ENCODE data around the gene PRKCA.
"Not testable (repeated sequence)": the region's sequence is repeated elsewhere in the genome, so short reads cannot be mapped to it uniquely, and the experiment has no call there.

PRKCA gene

DNA sequence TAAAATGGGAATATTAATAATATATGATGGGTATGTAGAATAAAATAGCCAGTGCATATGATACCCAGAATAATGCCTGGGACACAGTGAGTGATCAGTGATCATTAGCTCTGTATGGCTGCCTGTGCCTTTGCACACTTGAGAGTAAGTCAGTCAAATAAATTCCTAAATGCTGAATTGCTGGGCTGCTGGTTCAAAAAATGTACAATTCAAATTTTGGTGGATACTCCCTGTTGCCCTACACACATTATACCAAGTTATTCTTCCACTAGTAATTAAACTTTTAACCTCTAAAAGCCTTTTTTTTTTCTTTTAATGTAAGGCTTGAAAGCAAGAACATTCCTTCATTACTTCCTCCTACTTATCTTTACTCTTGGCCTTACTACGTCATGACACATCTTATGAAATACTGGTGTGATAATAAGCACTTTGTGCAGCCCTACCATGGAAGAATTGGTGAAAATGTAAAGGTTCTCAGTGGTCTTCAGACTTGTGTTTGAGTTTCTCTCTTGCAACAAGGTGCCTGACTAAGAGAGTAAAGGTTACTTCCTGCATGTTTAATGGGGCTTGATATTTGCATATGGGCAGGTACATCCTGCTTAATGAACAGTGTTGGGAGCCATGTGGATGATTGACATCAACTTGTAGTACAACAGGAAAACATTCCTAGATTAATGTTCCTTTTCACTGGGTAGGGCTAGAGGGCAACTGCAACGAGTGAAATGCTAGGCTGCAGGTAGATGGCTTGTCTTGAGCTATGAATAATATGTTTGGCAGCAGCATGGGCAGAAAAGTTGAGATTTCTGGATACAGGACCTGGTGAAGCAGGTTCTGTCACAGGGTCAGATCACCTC lies 84.3 kb downstream of the PRKCA start:
- DNase-seq (ENCODE audit: low read depth) = no peak

DNA sequence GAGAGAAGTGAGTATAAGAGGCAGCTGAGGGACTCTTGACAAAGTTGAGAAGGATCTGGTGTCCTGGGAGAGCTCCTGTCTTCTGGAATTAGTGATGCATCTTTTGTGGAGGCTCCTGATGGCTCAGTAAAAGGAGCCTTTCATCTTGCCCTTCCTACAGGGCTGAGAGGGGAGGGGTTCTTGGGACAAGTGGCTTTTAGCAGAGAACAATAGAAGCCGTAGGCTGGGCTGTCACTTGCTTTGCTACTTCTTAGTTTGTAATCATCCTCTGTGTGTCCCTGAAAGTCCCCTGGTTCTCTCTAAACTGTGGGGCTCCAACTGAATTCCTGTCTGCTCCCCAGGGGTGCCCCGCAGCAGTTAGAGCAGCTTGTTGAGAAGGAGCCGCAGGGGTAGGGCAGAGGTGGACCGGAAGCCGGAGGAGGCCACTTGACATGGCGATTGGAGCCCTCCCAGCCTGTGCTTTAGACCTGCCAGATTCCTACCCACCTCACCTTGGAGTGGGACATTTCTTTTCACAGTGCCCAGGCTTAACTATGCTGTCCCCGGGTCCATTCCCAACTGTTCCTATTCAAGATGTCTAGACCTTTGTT lies 85.1 kb downstream of the PRKCA start:
- DNase-seq (ENCODE audit: low read depth) = no peak

DNA sequence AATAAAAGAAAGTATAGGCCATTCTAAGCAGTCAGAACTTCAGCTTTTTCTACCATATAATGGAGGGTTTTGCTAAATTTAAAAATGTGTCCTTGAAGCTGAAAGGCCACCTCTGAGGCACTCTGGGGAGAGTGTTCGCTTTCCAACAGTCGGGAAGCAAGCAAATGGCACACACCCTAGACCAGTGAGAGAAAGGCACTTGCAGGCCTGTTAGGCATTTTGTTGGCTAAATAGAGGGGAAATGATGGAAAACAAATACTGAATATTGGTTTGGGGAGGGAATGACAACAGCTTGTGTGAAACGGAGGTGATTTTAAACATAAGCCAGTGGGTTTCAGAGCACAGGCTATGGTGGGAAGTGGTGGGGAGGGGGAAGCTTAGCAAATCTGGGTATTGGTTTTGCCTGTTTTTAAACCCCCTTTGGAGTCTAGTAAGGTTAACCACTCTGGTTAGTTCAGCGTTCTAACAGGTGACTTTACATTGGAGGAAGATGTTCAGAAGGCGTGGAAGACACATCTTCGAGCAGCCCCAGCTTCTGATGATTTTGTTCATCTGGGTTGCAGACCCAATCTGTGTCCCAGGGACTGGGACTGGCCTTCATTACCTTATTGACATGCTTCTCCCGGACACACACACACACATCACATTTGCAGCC lies 90.5 kb downstream of the PRKCA start:
- DNase-seq (ENCODE audit: low read depth) = no peak

DNA sequence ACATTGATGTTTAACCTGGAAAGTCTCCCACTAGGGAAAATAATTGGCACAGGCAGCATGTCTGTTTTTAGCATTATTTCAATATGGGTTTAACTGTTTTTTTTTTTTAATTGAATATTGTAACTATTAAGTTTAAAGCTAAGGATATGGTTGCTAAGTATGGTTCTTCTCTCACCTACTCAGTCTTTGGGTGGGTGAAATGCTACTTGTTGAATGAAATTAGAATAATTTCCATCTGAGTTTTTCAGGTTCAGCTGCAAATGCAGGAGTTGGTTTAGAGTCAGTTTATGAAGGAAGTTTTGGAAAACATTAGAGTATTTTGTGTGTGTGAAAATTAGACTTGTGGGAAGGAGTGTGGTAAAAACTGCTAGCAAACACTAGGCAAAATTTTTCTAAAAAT lies 93.5 kb downstream of the PRKCA start:
- DNase-seq (ENCODE audit: low read depth) = no peak

DNA sequence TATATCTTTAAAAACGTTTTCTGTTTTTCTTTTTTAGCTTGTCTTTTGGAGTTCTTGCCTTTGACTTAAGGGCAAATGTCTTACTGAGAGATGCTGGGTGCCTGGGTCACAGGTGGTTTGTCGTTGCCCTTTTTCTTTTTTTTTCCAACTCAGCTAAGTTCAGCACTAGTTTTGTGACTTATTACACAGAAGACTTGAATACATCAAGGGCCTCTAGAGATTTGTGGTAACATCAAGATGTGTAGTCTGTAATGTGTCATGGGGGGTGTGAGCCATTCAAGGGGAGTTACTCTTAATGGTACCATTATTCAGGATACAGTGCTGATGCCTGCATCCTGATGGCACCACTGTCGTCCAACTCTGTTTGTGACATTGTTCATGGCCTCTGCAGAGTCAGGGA lies 95.1 kb downstream of the PRKCA start:
- DNase-seq (ENCODE audit: low read depth) = no peak

DNA sequence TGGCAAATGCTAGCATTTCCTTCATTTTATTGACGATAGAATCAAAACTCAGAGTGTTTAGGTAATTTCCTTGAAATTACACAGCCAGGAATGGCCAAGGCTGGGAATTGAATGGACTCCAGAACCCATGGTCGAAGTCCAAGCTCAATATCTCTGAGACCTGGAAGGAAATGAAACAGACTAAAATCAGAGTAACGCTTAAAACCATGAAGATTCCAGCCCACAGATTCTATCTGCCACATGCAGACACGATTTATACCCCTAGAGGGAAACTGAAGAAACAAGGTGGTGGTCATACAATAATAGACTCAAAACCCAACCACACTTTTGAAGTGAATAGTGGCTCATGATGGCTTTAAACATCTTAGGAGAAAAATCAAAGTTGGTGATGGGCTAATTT lies 95.6 kb downstream of the PRKCA start:
- no peak for DNase-seq (ENCODE audit: low read depth)

DNA sequence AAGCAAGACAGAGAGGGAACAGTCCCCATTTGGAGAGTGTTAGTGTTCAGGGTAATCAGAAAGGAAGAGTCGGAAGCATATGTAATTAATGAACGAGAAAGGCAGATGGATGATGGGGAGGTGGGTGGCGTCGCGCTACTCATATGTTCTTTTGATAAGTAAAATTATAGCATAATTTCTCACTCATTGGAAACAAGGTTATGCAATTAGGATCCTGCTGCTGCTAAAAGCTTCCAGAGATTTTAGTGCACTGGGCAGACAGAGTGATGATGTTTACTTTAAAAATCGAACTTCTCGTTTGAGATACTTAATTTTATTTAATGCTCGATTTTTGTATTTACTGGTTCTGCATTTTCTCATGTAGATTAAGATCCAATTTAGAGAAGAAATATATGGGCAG lies 96.2 kb downstream of the PRKCA start:
- no peak for DNase-seq (ENCODE audit: low read depth)

DNA sequence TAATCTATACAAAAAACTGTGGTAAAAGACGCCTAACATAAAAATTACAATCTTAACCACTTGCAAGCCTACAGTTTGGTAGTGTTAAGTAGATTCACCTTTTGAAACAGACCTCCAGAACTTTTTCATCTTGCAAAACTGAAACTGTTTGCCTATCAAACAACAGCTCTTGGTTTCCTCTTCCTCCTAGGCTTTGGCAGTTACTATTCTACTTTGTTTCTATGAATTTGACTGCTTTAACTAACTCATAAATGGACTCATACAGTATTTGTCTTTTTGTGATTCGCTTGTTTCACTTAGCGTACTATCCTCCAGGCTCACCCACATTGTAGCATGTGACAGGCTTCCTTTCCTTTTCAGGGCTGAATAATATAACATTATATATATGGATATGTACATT lies 97.0 kb downstream of the PRKCA start:
- no peak for DNase-seq (ENCODE audit: low read depth)

DNA sequence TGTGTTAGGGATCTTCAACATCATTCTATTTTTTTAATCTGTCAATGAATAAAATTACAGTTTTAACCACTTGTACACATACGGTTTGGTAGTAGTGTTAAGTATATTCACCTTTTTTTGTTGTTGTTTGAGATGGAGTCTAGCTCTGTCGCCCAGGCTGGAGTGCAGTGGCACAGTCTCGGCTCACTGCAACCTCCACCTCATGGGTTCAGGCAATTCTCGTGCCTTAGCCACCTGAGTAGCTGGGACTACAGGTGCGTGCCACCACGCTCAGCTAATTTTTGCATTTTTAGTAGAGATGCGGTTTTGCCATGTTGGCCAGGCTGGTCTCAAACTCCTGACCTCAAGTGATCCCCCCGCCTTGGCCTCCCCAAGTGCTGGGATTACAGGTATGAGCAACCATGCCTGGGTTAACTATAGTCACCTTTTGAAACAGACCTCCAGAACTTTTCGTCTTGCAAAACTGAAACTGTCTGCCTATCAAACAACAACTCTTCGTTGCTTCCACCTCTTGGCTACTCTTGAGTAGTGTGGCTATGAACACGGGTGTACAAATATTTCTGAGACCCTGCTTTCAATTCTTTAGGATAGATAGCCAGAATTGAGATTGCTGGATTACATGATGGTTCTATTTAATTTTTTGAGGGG lies 97.8 kb downstream of the PRKCA start:
- not testable (repeated sequence) for DNase-seq (ENCODE audit: low read depth)

DNA sequence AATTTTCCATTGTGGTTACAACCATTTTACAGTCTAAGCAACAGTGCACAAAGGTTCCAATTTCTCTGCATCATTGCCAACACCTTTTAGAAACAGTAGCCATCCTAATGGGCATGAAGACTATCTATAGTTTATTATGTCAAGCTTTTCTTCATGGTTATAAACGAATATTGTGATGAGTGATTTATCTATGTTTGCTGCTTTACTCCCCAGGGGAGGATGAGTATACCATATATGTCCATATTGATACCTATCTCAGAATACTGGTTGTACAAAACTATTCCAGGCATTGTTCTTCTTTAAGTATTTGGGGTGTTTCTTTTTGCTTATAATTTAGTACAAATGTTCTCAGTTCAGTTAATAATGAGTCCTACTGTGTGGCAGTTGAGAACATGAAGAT lies 98.3 kb downstream of the PRKCA start:
- no peak for DNase-seq (ENCODE audit: low read depth)

DNA sequence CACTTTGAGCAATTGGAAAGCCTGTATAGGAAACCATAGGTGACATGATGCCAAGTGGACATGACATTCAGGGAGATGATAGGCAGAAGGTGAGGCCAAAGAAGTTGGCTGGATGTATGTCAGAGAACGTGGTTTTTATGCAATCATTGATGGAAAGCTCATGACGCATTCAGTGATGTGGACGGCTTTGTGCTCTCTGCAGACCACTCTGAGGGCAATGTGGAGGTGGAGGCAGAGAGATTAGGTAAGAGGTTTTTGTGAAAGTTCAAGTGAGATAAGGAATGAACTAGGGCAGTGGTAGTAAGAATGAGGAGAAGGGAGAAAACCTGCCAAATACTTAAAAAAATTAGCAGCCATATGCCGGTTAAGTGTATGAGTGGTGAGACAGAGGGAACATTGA lies 99.0 kb downstream of the PRKCA start:
- DNase-seq (ENCODE audit: low read depth) = no peak

DNA sequence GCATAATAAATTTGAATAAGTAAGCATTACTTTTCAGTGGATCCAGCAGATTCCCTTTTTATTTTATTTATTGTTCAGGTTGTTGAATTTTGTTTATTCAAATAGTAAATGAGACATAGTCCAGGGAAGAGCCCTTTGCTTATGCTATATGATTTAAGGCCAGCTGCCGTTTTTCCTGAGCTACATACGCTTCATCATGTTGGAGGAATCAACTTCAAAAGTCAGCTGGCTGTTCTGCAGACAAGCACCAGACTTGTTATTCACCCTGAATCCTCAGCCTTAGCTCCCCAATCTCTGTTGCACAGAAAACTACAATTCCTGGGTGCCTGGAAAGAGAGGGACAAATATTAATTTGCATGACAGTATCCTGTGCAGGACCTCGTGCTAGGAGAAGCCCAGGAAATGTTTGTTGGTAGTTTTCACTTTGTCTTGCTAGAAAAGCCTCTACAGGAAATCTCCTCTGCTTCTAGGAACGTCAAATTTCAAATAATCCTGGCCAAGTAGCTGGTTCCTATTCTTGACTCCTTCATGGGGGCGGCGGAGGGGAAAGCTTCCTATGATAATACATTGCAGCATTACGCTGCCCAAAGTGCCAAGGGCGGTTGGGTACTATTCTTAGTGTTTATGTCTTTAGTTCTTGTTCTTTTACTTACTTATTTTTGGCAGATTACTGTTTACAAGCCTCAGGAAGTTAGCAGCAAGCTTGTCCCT lies 101.6 kb downstream of the PRKCA start:
- no peak for DNase-seq (ENCODE audit: low read depth)

DNA sequence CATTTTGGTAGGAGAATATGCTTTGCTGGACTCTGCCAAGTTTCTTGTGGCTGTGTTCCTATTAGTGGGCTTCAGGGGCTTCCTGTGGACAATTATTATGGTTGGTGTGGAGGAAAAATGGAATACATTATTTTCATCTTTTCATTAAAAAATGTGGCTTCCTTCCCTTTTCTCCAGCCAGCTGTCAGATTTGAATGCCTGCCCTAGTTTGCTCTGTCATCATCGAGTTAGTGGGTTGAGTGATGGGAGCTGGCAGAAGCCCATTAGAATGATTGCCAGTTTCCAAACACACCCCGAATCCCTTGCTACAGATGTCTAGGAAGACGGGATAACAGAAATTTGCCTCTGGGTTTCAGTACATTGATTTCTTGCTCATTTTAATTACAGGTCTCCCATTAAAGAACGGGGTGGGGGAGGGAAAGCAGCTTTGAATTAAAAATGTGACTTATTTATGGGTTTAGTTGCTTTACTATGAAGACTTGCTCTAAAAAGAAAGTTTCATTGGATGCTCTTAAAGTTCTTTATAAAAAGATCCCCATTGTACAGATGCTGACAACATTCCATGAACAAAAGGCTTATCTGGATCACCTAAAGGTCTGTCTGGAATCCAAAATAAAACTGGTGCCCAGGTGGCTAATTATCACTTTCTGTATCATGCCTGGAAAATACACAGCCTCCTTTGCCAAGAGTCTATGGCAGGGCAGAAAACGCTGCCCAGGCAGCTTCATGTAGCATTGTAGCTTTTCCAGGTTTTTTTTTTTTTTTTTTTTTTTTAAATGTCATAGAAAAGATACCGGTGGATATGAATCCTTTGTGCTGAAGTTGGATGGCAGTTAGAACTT lies 103.6 kb downstream of the PRKCA start:
- DNase-seq (ENCODE audit: low read depth) = no peak

DNA sequence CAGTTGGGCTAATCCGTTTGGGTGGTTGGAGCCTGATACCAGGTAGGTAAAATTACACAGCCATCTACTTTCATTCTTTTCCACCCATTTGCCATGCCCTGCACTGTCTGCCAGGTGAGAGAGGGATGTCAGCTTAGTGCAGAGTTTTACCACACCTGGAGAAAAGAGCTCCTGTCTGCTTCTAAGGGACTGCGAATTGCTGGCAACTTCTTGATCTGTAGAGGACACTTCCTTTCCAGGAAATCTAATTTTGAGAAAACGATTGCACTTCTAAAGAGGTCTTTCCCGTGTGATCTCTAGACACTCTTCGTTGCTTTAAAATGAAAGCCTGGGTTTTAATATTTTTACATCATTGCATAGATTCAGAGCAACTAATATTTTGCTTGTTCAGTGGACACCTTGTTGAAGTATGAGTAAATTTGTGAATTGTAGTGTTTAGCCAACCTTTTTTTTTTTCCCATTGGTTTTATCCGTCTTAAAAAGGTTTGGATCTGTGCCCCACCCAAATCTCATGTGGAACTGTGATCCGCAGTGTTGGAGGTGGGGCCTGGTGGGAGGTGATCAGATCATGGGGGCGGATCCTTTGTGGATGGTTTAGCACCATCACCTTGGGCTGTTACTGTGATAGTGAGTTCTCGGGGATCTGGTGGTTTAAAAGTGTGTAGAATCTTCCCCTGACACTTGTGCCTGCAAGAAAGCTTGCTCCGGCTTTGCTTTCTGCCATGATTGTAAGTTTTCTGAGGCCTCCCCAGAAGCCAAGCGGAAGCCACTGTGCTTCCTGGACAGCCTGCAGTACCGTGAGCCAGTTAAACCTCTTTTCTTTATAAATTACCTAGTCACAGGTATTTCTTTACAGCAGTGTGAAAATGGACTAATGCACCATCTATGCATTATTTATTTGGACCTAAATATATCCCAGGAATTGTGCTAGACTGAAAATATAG lies 104.6 kb downstream of the PRKCA start:
- no peak for DNase-seq (ENCODE audit: low read depth)

DNA sequence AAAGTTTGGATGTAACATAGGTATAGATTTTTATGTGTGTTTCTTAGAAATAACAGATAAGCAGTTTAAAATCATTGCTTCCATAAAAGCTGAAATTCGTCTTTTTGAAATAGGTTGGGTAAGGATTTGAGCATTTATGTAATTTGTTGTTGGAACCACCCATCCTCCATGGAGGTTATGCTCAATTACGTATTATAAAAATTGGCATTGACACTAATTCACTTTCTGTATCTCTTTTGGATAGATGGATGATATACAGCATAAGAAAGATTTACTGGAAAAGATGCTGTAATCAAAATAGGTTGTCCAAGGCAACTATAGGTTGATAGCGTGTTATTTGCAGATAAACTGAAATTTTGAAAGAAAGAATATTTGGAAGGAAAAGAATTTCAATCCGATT lies 105.5 kb downstream of the PRKCA start:
- no peak for DNase-seq (ENCODE audit: low read depth)

DNA sequence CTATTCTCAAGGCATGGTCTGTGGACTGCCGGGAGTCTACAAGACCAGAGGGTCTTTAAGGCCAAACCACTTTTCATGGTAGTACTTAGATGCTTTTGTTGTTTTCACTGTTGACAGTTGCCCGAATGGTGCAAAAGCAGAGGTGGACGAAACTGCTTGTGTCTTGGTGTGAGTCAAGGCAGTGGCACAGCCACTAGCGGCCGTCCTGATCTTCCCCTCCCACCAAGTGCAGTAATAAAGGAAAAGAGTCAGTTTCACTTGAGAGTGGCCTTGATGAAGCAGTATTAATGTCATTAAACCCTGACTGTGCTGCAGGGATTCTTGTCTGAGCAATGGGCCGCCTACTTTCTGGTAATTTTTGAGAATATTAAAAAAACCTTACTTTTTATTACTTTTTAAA lies 109.1 kb downstream of the PRKCA start:
- DNase-seq (ENCODE audit: low read depth) = no peak

DNA sequence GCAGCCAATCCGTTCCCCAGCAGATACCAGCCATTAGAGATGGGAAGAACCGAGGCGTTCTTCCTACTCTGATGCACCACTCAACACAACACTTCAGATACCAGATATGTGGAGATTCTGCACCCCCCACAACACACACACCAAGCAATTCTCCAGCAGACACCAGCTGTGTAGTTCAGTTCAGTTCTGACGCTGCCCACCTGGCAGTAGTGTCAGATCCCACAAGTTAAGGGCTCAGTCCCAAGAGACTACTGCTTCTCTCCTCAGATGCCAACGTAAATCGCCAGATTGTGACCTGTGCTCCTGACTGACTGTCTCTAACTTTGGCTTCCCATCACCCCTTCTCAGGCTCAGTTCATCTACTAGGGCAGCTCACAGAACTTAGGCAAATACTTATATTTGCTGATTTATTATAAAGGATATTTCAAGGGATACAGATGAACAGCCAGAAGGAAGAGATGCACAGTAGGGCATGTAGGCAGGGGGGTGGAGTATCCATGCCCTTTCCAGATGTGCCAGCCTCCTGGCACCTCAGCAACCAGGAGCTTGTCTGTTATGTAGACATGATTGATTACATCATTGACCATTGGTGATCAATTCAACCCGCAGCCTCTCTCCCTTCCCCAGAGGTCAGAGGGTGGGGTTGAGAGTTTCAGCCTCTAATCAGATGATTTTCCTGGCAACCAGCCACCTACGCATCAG lies 110.6 kb downstream of the PRKCA start:
- DNase-seq (ENCODE audit: low read depth) = no peak

DNA sequence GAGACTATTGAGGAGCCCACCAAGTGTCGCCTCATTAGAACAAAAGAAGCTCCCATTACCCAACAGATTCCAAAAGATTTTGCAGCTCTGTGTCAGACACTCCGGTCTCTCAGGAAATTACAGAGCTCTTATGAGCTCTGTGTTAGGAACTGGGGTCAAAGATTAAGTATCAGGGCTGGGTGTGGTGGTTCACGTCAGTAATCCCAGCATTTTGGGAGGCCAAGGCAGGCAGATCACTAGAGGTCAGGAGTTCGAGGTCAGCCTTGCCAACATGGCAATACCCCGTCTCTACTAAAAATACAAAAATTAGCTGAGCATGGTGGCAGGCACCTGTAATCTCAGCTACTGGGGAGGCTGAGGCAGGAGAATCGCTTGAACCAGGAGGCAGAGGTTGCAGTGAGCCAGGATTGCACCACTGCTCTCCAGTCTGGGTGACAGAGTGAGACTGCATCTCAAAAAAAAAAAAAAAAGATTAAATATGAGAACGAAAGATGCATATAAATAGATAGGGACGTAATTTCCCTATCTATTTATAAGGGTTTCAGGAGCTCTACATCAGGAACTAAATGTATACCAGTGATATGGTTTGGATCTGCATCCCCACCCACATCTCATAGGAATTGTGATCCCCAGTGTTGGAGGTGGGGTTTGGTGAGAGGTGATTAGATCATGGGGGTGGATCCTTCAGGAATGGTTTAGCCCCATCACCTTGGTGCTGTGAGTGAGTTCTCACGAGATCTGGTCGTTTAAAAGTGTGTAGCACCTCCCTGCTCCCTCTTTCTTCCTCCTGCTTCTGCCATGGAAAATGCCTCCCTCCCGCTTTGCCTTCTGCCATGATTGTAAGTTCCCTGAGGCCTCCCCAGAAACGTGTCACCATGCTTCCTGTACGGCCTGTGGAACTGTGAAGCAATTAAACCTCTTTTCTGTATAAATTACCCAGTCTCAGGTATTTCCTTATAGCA lies 111.4 kb downstream of the PRKCA start:
- DNase-seq (ENCODE audit: low read depth) = no peak
